Measurements from ENCODE around the gene NGRN. TPM values are rescaled to one million over a fixed set of nuclear protein-coding genes. Genes with fewer than 3 reads are reported as not detected.

NGRN gene
- 77.8 TPM for total RNA-seq
- long read RNA-seq, full-length matches to known transcripts = 843 of 844 reads
- long read RNA-seq, partial matches to known transcripts = 0 of 844 reads
- long read RNA-seq, other reads (novel, unspliced or antisense) = 1 of 844 reads

DNA sequence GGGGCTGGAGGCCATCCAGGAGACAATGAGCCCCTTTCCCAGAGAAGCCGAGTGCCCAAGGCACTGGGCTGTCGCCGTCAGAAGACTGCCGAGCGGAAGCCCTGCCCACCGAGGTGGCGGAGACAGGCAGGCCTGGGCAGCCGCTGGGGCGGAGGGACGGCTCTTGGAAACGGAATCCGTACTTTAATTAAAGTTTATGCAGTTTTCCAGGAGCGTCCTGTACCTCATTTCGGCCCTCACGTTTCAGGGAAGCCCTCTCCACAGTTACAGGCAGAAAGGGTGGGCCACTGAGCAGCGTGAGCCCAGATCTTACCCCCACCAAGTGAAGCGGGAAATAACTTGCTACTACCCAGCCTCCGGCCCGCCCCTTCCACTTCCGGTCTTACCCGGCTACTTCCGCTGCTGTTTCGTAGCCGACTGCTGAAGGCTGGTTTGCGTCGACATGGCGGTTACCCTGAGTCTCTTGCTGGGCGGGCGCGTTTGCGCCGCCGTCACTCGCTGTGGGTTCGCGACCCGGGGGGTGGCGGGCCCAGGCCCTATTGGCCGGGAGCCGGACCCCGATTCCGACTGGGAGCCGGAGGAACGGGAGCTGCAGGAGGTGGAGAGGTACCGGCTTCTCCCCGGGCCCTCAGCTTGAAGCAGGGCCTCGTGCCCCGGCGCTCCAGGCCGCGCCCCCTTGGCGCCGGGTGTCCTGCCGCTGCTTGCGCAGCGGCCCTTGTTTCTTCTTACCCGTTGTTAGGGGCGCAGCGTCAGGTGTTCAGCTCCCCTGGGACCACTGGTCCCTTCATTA lies at the start of gene NGRN:
NGRN (plus strand) TSS at position 402 of the 790 bp plus-strand sequence; CDS start at position 443, 41 bp downstream.
- peak; percentile 95 for DNase-seq (ENCODE audit: low spot score)

DNA sequence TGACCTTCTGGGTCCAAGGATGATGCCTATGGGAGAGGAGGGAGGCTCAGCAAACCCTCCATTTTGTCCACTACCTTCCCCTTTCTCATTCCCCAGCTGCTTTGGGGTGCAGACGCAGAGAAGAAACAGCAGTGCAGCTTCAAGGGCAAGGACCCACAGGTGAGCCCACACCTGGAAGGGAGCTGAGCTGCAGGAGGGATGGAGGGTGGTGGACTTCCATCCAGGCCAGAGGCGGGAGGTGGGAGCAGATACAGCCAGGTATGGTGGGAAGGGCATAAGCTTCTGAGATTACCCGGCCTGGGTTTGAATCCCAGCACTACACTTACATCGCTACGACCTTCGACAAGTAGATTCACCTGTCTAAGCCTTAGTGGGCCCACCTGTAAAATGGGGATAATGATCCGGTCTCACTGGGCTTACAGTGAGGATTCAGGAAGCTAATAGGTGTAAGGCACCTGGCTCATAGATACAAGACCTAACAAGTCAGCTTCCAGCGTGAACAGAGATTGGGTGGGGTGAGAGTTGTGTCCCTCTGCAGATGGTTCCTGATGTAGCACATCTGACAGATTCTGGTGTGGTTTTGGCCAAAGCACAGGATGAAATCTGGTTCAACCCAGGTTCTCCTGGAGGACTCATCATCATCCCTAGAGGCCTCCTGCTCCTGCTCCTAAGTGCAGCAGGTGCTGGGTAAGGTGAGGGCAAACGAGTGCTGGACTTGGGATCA lies 47.6 kb upstream of the NGRN start:
- DNase-seq (ENCODE audit: low spot score) = no peak

DNA sequence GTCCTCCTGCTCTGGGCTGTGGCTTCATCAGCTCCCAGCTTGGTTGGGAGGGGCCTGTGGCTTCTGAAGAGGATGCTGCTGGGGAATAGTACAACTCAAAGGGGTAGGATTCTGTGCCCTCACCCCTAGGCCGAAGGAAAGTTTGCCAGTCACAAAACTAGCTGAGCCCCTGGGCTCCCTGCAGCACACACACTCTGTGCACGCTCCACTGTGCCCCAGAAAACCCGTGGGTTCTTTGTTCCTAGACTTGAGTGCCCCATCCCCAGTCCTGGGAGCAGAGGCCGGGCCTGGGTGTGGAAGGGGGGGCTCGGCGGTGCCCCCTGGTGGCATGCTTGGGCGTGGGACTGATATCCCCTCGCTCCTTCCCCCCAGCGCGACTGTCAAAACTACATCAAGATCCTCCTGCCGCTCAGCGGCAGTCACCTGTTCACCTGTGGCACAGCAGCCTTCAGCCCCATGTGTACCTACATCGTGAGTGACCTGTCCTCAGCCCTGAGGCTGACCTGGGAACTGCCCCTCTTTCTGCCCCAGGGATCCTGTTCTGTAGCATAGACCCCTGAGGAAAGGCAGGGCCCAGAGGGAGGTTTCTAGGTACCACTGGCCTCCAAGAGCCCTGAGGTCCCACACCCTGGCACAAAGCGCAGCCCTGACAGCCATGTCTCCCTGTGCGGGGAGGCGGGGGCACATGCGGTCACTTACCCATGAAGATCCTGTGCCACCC lies 45.9 kb upstream of the NGRN start:
- no peak for DNase-seq (ENCODE audit: low spot score)

DNA sequence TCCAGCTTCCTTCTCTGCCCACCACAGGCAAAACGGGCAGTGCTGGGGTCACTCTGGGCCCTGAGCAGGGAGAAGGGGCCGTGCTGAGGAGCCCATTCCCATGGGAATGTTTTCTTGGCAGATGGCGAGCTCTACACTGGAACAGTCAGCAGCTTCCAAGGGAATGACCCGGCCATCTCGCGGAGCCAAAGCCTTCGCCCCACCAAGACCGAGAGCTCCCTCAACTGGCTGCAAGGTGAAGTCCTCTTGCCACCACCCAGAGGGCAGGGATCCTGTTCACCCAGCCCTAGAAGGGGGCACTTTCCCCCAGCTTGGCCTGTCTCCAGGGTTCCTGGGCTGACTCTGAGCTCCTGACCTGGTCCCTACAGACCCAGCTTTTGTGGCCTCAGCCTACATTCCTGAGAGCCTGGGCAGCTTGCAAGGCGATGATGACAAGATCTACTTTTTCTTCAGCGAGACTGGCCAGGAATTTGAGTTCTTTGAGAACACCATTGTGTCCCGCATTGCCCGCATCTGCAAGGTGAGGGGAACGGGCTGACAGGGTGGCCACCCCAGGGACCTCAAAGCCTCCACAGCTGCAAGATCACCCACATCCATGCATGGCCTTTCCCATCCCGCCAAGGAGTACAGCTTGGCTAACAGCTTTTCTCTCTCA lies 44.1 kb upstream of the NGRN start:
- no peak for DNase-seq (ENCODE audit: low spot score)

GRCh38 chr15:90222547-90222946 lies 42.9 kb upstream of the NGRN start:
- DNase-seq (ENCODE audit: low spot score) = no peak

DNA sequence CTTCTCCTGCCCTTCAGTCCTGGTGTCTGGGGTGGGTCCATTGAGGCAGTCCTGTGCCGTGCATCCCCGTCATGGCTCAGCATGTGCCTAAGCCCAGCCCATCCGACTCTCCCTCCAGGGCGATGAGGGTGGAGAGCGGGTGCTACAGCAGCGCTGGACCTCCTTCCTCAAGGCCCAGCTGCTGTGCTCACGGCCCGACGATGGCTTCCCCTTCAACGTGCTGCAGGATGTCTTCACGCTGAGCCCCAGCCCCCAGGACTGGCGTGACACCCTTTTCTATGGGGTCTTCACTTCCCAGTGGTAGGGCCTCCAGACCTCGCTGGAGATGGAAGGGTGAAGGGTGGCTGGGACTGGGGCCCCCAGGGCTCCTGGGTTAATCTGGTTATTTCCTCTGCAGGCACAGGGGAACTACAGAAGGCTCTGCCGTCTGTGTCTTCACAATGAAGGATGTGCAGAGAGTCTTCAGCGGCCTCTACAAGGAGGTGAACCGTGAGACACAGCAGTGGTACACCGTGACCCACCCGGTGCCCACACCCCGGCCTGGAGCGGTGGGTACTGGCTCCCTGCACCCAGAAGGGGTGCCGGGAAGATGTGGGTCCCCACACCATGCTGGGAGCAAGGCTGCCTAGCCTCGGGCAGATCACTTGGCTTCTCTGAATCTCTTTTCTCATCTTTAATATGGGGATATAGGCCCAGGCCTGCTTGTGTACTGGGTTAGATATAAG lies 41.9 kb upstream of the NGRN start:
- DNase-seq (ENCODE audit: low spot score) = no peak

GRCh38 chr15:90225047-90225446 lies 40.4 kb upstream of the NGRN start:
- no peak for DNase-seq (ENCODE audit: low spot score)

DNA sequence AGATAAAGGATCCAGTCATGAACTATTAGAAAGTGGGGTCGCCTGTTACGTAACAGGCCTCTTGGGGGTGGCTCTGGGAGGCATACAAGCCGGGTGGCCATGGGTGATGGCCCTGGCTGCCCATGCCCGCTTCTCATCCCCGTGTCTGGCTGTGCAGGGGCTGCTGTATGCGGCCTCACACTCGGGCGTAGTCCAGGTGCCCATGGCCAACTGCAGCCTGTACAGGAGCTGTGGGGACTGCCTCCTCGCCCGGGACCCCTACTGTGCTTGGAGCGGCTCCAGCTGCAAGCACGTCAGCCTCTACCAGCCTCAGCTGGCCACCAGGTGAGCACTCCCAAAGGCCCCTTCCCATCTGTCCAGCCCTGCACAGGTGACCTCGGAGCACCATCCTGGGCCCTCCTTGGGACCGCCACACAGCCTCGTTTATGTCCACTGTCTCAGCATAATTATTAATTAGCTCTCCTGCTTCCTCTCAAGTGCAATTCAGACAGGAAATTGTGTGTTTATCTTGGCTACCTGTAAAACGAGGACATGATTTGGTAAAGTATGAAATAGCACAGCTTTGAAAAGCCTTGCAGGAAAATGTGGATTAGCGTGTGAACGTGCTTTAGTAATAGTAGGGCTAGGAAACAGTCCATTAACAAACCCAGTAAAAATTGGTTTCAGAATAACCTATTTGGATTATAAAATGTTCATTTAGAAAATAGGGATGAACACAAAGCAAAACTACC lies 39.8 kb upstream of the NGRN start:
- no peak for DNase-seq (ENCODE audit: low spot score)

GRCh38 chr15:90227336-90227735 lies 38.1 kb upstream of the NGRN start:
- no peak for DNase-seq (ENCODE audit: low spot score)

- DNase-seq (ENCODE audit: low spot score) = no peak
These were observed 37.4 kb upstream of the NGRN start for GRCh38 chr15:90227816-90228772.

DNA sequence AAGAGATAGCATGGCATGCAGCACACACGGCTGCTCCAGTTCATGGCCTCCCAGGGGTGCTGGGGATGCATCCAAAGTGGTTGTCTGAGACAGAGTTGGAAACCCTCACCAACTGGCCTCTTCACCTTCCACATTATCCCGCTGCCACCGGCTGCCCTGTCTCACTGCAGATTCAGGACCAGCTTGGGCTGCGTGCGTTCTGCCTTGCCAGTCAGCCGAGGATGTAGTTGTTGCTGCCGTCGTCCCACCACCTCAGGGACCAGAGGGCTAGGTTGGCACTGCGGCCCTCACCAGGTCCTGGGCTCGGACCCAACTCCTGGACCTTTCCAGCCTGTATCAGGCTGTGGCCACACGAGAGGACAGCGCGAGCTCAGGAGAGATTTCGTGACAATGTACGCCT lies 36.5 kb upstream of the NGRN start:
- DNase-seq (ENCODE audit: low spot score) = no peak

DNA sequence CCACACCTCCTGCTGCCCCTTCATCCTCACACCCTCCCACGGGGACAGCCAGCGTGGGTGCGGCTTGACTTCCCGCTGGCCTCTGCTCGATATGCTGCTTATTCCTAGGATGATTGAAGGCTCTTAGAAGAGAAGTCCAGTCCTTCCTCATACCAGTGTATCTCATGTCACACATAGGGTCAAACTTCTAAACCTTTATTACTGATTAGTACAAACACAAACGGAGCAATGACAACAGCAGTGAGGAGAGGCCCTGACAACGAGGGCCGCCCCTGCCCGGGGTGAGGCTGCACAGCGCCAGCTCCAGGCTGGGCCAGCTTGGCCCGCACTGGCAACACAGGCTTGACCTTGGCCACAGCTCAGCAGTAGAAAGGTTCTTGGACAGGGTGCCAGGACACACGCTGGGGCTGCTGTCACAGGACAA lies 35.4 kb upstream of the NGRN start:
- no peak for DNase-seq (ENCODE audit: low spot score)

DNA sequence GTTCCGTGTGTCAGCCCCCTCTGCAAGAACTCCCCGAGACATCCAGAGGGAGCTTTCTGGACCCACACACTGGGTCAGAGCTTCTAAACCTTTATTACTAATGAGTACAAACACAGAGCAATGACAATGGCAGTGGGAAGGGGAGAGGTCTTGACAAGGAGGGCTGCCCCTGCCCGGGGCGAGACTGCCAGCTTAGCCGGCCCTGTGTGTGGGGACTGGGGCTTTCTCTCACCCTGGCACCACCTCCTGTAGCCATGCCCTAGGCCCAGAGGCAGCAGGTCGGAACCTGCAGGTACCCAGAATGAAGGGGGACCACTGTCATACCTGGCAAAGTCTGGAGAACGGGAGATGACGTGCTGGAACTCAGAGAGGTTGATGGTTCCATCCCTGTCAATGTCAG lies 34.9 kb upstream of the NGRN start:
- DNase-seq (ENCODE audit: low spot score) = no peak

- DNase-seq (ENCODE audit: low spot score) = no peak
These were observed 34.1 kb upstream of the NGRN start for GRCh38 chr15:90231028-90232017.

DNA sequence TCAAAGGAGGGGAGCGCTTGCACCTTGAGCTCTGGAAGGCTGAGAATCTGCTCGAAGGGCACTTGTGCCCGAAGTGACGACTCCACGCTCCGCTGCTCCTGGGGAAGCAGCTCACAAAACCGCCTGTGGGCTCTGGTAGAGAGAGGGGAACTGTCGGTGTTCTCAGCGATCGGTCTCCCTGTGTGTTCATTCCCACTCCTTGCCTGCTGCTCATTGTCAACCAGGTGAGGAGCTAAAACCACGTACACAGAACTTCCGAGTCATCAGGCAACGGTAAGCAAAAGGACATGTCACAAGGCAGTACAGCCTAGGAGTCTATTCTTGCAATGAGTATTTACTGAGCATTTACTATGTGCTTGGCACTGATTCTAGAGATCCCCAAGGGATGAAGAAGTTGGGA lies 33.3 kb upstream of the NGRN start:
- no peak for DNase-seq (ENCODE audit: low spot score)

DNA sequence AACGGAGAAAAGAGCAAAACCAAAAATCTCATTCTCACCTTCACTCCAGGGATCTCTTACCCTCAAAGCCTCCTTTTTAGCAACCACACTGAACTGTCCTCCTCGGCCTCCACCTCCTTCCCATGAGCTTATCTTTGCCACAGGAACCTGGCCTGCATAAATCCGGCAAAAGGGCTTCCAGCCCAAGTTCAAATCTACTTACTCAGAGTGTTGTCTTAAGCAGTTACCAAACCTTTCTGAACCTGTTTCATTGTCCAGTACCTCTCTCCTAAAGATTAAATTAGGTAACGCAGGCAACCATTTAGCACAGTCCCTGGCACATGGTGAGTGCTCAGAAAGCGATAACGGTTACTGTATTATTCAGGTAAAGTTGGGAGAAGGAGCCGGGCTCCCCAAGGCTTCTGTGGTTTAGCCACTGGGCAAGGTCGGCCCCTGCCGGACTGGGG lies 32.5 kb upstream of the NGRN start:
- DNase-seq (ENCODE audit: low spot score) = no peak

GRCh38 chr15:90233387-90234095 lies 31.9 kb upstream of the NGRN start, which contains the start of gene CIB1:
CIB1 (minus strand) TSS chr15:90233941; CDS start chr15:90233885, 56 bp downstream.
- DNase-seq (ENCODE audit: low spot score) = peak; percentile 99
